ENCODE measurements around the gene GID8. TPM values are rescaled to one million over a fixed set of nuclear protein-coding genes. Genes with fewer than 3 reads are reported as not detected.

Gene GID8
- total and polyA plus RNA-seq, 2 of the 4 experiments (the other 2 are of a cell fraction) = 21.5 to 33.9 TPM

- Histone ChIP-seq H2AK5ac (ENCODE audit: low read depth, low read length) (no peak overlapping the region), H3K4me3 (ENCODE audit: insufficient read depth, low read depth, low read length) (no peak overlapping the region), H2AK9ac (replicated peaks; ENCODE audit: low read depth, low read length, poor library complexity) (no peak overlapping the region), H3K9me3 (ENCODE audit: control insufficient read depth, insufficient read depth, low read length) (no peaks in the 10 kb centered on the region), H3K27me3 (ENCODE audit: control insufficient read depth, insufficient read depth, low read length) (no peaks in the 10 kb centered on the region), H2BK15ac (ENCODE audit: low read depth, low read length) (no peak overlapping the region), H3K56ac (ENCODE audit: extremely low read depth, insufficient read depth, low read length) (no peak overlapping the region), H2BK120ac (ENCODE audit: low read depth, low read length) (no peak overlapping the region), H3K18ac (ENCODE audit: low read depth, low read length) (no peak overlapping the region), H3K9me1 (ENCODE audit: insufficient read depth, low read length) (peaks cover 6% of the 10 kb centered on the region), H3K9ac (ENCODE audit: low read depth, low read length) (no peak overlapping the region), H3K36me3 (ENCODE audit: control insufficient read depth, insufficient read depth, low read length) (peaks cover 43% of the 10 kb centered on the region), H4K91ac (ENCODE audit: insufficient read depth, low read depth, low read length) (no peak overlapping the region), H3K4me2 (ENCODE audit: low read depth, low read length) (no peak overlapping the region), H2AFZ (replicated peaks; ENCODE audit: low read length, poor library complexity) (no peak overlapping the region), H3K14ac (replicated peaks; ENCODE audit: low read depth, low read length) (no peak overlapping the region), H4K5ac (ENCODE audit: low read depth, low read length) (no peak overlapping the region), H3K4me1 (ENCODE audit: control insufficient read depth, insufficient read depth, low read length) (peaks cover 20% of the 10 kb centered on the region), H4K20me1 (ENCODE audit: insufficient read depth, low read length) (peaks cover 30% of the 10 kb centered on the region), H3K23ac (ENCODE audit: low read depth, low read length) (no peak overlapping the region), H3K79me1 (ENCODE audit: low read depth in 1 of 2, low read length in 2 of 2) (peaks cover 15 to 69% of the 10 kb centered on the region in 2 experiments; a peak in 3 of 4 replicates), H2BK20ac (ENCODE audit: low read depth, low read length) (no peak overlapping the region), H3K4ac (ENCODE audit: low read depth, low read length) (no peak overlapping the region), H3K27ac (ENCODE audit: insufficient read depth, low read length) (no peak overlapping the region), H4K8ac (ENCODE audit: low read depth in 2 of 2, low read length in 2 of 2) (no peak overlapping the region), H2BK5ac (ENCODE audit: low read depth, low read length, poor library complexity, severe bottlenecking) (no peak overlapping the region)
- DNase-seq (no peak), ATAC-seq (ENCODE audit: low read depth) (no peak)
- POLR2A ChIA-PET (ENCODE audit: unreplicated experiment) = no interaction called here
- TF ChIP-seq BHLHE40 (IDR thresholded peaks at IDR 0.05; ENCODE audit: low read depth, low read length) = no peak
- TF ChIP-seq CEBPB (IDR thresholded peaks at IDR 0.05; ENCODE audit: low read depth, low read length) = no peak
- TF ChIP-seq RFX5 (IDR thresholded peaks at IDR 0.05; ENCODE audit: low read depth, low read length) = no peak
- TF ChIP-seq POLR2A (IDR thresholded peaks at IDR 0.05; ENCODE audit: low read depth, low read length) = no peak
- TF ChIP-seq USF2 (IDR thresholded peaks at IDR 0.05; ENCODE audit: low read depth, low read length) = no peak
- no peak for TF ChIP-seq CHD1 (IDR thresholded peaks at IDR 0.05; ENCODE audit: low read depth, low read length)
- no peak for TF ChIP-seq ELK1 (IDR thresholded peaks at IDR 0.05; ENCODE audit: borderline replicate concordance, low read depth, low read length)
- dilution Hi-C loops (cut with HindIII; ENCODE audit: low sequenced_read_pairs, unreplicated experiment) (no loop called here), intact Hi-C loops (cut with micrococcal nuclease) (no loop called here), in situ Hi-C loops (cut with MboI; ENCODE audit: low sequenced_read_pairs) (no loop called here)
- BruUV-seq (replicated peaks) = no TSS peak
- CTCF ChIA-PET = no interaction called here
- WGBS, 2 experiments (ENCODE audit: extremely low coverage in 2 of 2, insufficient read length in 1 of 2) = 98% methylated on average over 7 of the region's 16 CpGs; no CpG with 5 or more reads in 1 of the 2 experiments
Measured at GRCh38 chr20:62898093-62898964, 39.6 kb upstream of the GID8 start.

All from IMR-90 (cell line).